Body of pancreas (tissue), 4 donors: ENCODE data around the gene MAP4K5.

Experiments used
- CTCF ChIP-seq, 7 experiments: fragments of 450-650 bp in 4 of 7; fragments of 200-600 bp in 3 of 7; sonication (generic) in 3 of 7; IDR thresholded peaks; one replicate each; pipeline ENCODE4 v1.5.1; 2016 to 2019; ENCODE audit warnings: antibody characterized with exemption in 7 of 7
- POLR2A ChIP-seq, 3 donors: fragments of 450-650 bp; IDR thresholded peaks; one replicate each; pipeline ENCODE4 v1.6.1; 2016; ENCODE audit warnings: antibody characterized with exemption in 3 of 3, mild to moderate bottlenecking in 2 of 3

GRCh38 chr14:50479041-50479440, 53.3 kb downstream of the MAP4K5 start:
- TF ChIP-seq CTCF (IDR thresholded peaks at IDR 0.05), result no peak
- no peak for TF ChIP-seq POLR2A (IDR thresholded peaks at IDR 0.05)
